GM12878 (cell line): Measurements from ENCODE around the gene EDEM3. TPM values are rescaled to one million over a fixed set of nuclear protein-coding genes. Genes with fewer than 3 reads are reported as not detected.

ENCODE experiments used
- ATAC-seq: fragments of 200-7000 bp; cut with Tn5 transposase; 3 replicates; pipeline ENCODE4 v1.9.1; 2020; ENCODE audit warnings: mild to moderate bottlenecking, moderate library complexity
- BruUV-seq: library from RNA; stranded (reverse); fragments of 400-500 nt; replicated peaks from 2 replicates; lab custom pipeline; 2021; lab: Mats Ljungman, UMichigan
- CTCF ChIA-PET: fragments of 300-600 bp; sonication (Branson Sonifier 250); formaldehyde crosslinking; extraction: SDS; loops from one replicate; lab custom pipeline; 2021; ENCODE audit warnings: inconsistent platforms; lab: Yijun Ruan, JAX
- POLR2A ChIA-PET: fragments of 350-600 bp; formaldehyde crosslinking; extraction: SDS; loops from one replicate; lab custom pipeline; 2021; ENCODE audit warnings: inconsistent platforms; lab: Charles Lee
- RAD21 ChIA-PET: fragments of 300-600 bp; sonication (Branson Sonifier 250); formaldehyde crosslinking; loops from one replicate; lab custom pipeline; 2023; ENCODE audit warnings: antibody characterized with exemption; ENCODE audit not compliant: unreplicated experiment; lab: Charles Lee
- SMC1A ChIA-PET: fragments of 300-600 bp; sonication (Branson Sonifier 250); formaldehyde crosslinking; loops from one replicate; lab custom pipeline; 2023; ENCODE audit not compliant: unreplicated experiment, uncharacterized antibody; lab: Charles Lee
- DNase-seq: peaks from one replicate; pipeline ENCODE4 v3.0.0-alpha.2; 2011; ENCODE audit warnings: low read depth, low spot score
- FAIRE-seq: peaks from 3 replicates; lab custom pipeline; 2011; peaks lifted over from hg19 to GRCh38; lab: Jason Lieb, UNC
- H2AFZ ChIP-seq: 2 replicates; pipeline ENCODE4 v1.6.0; 2011; ENCODE audit warnings: low read depth, low read length, control low read depth; ENCODE audit not compliant: control insufficient read depth
- H3K27ac ChIP-seq: 2 replicates; pipeline ENCODE4 v1.5.1; 2011; ENCODE audit warnings: control low read depth; ENCODE audit not compliant: control insufficient read depth, insufficient read depth
- H3K27me3 ChIP-seq, 2 experiments: replicated peaks in 1 of 2; 2 replicates each; pipeline versions ENCODE4 v1.6.0 to v1.6.1; 2011; ENCODE audit warnings: low read length in 1 of 2; ENCODE audit not compliant: control insufficient read depth in 2 of 2, insufficient read depth in 2 of 2
- H3K36me3 ChIP-seq, 2 experiments: 2 replicates each; pipeline ENCODE4 v1.5.1; 2011; ENCODE audit warnings: low read length in 1 of 2; ENCODE audit not compliant: control insufficient read depth in 2 of 2, insufficient read depth in 2 of 2
- H3K4me1 ChIP-seq: 2 replicates; pipeline ENCODE4 v1.6.1; 2011; ENCODE audit warnings: mild to moderate bottlenecking, low read length, moderate library complexity, mixed read lengths; ENCODE audit not compliant: control insufficient read depth, insufficient read depth
- H3K4me2 ChIP-seq: 2 replicates; pipeline ENCODE4 v1.6.0; 2011; ENCODE audit warnings: control low read depth; ENCODE audit not compliant: control insufficient read depth, insufficient read depth
- H3K4me3 ChIP-seq: fragments of 200-600 bp; sonication (generic); 2 replicates; pipeline ENCODE4 v1.5.1; 2016
- H3K79me2 ChIP-seq: 2 replicates; pipeline ENCODE4 v1.6.0; 2011; ENCODE audit warnings: low read length; ENCODE audit not compliant: control insufficient read depth, insufficient read depth
- H3K9ac ChIP-seq: 2 replicates; pipeline ENCODE4 v1.8.0; 2011; ENCODE audit warnings: low read length, control low read depth, mixed read lengths; ENCODE audit not compliant: control insufficient read depth, insufficient read depth
- H3K9me3 ChIP-seq: replicated peaks from 3 replicates; pipeline ENCODE4 v1.5.1; 2011; ENCODE audit warnings: mild to moderate bottlenecking, low read length; ENCODE audit not compliant: control insufficient read depth, insufficient read depth
- H4K20me1 ChIP-seq: 2 replicates; pipeline ENCODE4 v1.6.0; 2011; ENCODE audit not compliant: control insufficient read depth, insufficient read depth
- CBX5 ChIP-seq: sonication (generic); IDR thresholded peaks from 2 replicates; pipeline ENCODE4 v1.6.1; 2016; ENCODE audit warnings: low read depth, moderate library complexity, mild to moderate bottlenecking, inconsistent platforms
- NBN ChIP-seq: fragments of 450-650 bp; IDR thresholded peaks from 2 replicates; pipeline ENCODE4 v1.6.1; 2016
- RAD51 ChIP-seq: fragments of 450-650 bp; IDR thresholded peaks from 2 replicates; pipeline ENCODE4 v1.6.1; 2016; ENCODE audit warnings: moderate library complexity, mild to moderate bottlenecking, inconsistent platforms
- RUNX3 ChIP-seq: IDR thresholded peaks from 2 replicates; pipeline ENCODE4 v1.6.1; 2012; ENCODE audit warnings: low read length, inconsistent platforms
- in situ Hi-C: fragments of 300-500 bp; cut with MboI; formaldehyde crosslinking; loops from 9 replicates; pipeline ENCODE4 v1.14.3; 2018; ENCODE audit warnings: mixed read lengths
- intact Hi-C: fragments of 100-400 bp; cut with micrococcal nuclease; formaldehyde crosslinking; loops from one replicate; pipeline ENCODE4 v1.14.2; 2022; ENCODE audit not compliant: unreplicated experiment
- polyA plus RNA-seq, 11 experiments: library from polyadenylated mRNA; depleted of rRNA in 4 of 11; unstranded in 6 of 11; stranded (reverse) in 5 of 11; fragments of >200 nt; fragmentation: Nextera tagmentation in 4 of 11; fragmentation: Illumina TruSeq in 1 of 11; extraction: Ambion mirVana in 4 of 11; extraction: Trizol in 1 of 11; gene quantifications; 1 replicate in 1 of 11; 2 replicates in 10 of 11; pipeline versions ENCODE4 v1.2.1 to v1.2.3, GENCODE V29; 2011 to 2016; ENCODE audit warnings: inconsistent platforms in 2 of 11, missing spikeins in 2 of 11, low read depth in 1 of 11
- total RNA-seq, 4 experiments: library from RNA; depleted of rRNA in 3 of 4; stranded (reverse); fragments of >200 nt in 3 of 4; fragmentation: Illumina TruSeq in 1 of 4; extraction: Trizol in 1 of 4; gene quantifications; 2 replicates each; pipeline versions ENCODE4 v1.2.1 to v1.2.3, GENCODE V29; 2013 to 2021
- TF ChIP-seq, protein P1 (sequence below): fragments of 450-650 bp; formaldehyde crosslinking; IDR thresholded peaks from 2 replicates; pipeline ENCODE4 v1.4.0; 2020; ENCODE audit warnings: mild to moderate bottlenecking, moderate library complexity
- TF ChIP-seq, protein P2 (sequence below): fragments of 450-650 bp; IDR thresholded peaks from 2 replicates; pipeline ENCODE4 v1.6.1; 2017; ENCODE audit warnings: mild to moderate bottlenecking, low read depth, inconsistent platforms; ENCODE audit not compliant: poor library complexity, severe bottlenecking

The EDEM3 gene
- total and polyA plus RNA-seq, 10 of the 15 experiments (the other 5 are each of a cell fraction or from before 2014, with no cell fraction given), result 6.4 to 19.3 (median 14.3) TPM

DNA sequence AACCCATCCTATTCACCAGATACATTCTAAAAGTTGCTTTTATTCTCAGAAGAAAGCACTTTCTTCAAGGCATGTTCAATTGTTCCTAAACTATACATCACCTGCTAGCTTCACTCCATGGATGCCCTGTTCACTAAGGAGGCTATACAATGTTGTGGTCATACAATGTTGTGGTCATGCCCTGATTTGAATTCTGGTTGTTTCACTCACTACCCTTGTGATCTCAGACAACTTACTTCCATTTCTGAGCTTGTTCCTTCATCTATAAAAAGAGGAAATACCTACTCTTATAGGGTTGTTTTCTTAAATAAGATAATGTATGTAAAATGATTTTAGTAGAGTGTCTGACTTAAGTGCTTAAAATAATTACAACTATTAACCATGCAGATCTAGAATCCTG, 19.7 kb downstream of the EDEM3 start:
- no peak for FAIRE-seq
- RAD21 ChIA-PET, result interaction anchor here (0.7 to 3.7 kb wide), 2 partner anchors 19 to 136 kb away, joined by 5 to 21 read pairs; partner anchors contain the start of gene EDEM3
- TF ChIP-seq CBX5 (no peak), RAD51 (no peak), NBN (no peak), RUNX3 (peak; percentile 61)
- TF ChIP-seq, protein P1, sequence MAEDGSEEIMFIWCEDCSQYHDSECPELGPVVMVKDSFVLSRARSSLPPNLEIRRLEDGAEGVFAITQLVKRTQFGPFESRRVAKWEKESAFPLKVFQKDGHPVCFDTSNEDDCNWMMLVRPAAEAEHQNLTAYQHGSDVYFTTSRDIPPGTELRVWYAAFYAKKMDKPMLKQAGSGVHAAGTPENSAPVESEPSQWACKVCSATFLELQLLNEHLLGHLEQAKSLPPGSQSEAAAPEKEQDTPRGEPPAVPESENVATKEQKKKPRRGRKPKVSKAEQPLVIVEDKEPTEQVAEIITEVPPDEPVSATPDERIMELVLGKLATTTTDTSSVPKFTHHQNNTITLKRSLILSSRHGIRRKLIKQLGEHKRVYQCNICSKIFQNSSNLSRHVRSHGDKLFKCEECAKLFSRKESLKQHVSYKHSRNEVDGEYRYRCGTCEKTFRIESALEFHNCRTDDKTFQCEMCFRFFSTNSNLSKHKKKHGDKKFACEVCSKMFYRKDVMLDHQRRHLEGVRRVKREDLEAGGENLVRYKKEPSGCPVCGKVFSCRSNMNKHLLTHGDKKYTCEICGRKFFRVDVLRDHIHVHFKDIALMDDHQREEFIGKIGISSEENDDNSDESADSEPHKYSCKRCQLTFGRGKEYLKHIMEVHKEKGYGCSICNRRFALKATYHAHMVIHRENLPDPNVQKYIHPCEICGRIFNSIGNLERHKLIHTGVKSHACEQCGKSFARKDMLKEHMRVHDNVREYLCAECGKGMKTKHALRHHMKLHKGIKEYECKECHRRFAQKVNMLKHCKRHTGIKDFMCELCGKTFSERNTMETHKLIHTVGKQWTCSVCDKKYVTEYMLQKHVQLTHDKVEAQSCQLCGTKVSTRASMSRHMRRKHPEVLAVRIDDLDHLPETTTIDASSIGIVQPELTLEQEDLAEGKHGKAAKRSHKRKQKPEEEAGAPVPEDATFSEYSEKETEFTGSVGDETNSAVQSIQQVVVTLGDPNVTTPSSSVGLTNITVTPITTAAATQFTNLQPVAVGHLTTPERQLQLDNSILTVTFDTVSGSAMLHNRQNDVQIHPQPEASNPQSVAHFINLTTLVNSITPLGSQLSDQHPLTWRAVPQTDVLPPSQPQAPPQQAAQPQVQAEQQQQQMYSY, result no peak
- TF ChIP-seq, protein P2, sequence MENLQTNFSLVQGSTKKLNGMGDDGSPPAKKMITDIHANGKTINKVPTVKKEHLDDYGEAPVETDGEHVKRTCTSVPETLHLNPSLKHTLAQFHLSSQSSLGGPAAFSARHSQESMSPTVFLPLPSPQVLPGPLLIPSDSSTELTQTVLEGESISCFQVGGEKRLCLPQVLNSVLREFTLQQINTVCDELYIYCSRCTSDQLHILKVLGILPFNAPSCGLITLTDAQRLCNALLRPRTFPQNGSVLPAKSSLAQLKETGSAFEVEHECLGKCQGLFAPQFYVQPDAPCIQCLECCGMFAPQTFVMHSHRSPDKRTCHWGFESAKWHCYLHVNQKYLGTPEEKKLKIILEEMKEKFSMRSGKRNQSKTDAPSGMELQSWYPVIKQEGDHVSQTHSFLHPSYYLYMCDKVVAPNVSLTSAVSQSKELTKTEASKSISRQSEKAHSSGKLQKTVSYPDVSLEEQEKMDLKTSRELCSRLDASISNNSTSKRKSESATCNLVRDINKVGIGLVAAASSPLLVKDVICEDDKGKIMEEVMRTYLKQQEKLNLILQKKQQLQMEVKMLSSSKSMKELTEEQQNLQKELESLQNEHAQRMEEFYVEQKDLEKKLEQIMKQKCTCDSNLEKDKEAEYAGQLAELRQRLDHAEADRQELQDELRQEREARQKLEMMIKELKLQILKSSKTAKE, result no peak
- POLR2A ChIA-PET, result interaction anchor here (0.8 to 1.6 kb wide), 3 partner anchors 15 to 20 kb away, joined by 3 to 5 read pairs (median 5); partner anchors contain the start of gene EDEM3
- H3K9me3 ChIP-seq, result no peaks in the 10 kb centered on the region
- SMC1A ChIA-PET, result interaction anchor here (0.7 to 4.8 kb wide), 11 partner anchors 9 to 247 kb away, joined by 3 to 25 read pairs (median 3); partner anchors contain the start of genes EDEM3 and NIBAN1
- no peak overlapping the region for H3K4me3 ChIP-seq
- peak; percentile 23 for DNase-seq
- peaks cover 0 to 5% of the 10 kb centered on the region in 2 experiments; a peak in 2 of 4 replicates for H3K36me3 ChIP-seq
- in situ Hi-C loops, result loop anchor here (25.0 kb wide), 1 partner anchor 1627 kb away; no protein-coding TSS in a partner anchor
- no peak overlapping the region for H3K9ac ChIP-seq
- no peak overlapping the region for H3K27ac ChIP-seq
- intact Hi-C loops, result no loop called here
- no TSS peak for BruUV-seq
- H3K79me2 ChIP-seq, result no peaks in the 10 kb centered on the region; the same call in 1 of the 2 replicates
- H3K4me2 ChIP-seq, result no peak overlapping the region
- CTCF ChIA-PET, result interaction anchor here (1.0 to 1.1 kb wide), 3 partner anchors 9 to 435 kb away, joined by 3 read pairs; no protein-coding TSS in a partner anchor
- H4K20me1 ChIP-seq, result no peaks in the 10 kb centered on the region
- no peaks in the 10 kb centered on the region for H3K27me3 ChIP-seq
- H2AFZ ChIP-seq, result no peak overlapping the region
- peaks cover 11% of the 10 kb centered on the region for H3K4me1 ChIP-seq
- ATAC-seq, result peak; percentile 82
